Skeletal muscle satellite cell (primary cell): ENCODE measurements around the gene IER5.

Source experiments
- H3K27me3 ChIP-seq: 2 replicates; pipeline ENCODE4 v1.7.0; 2013; ENCODE audit warnings: low read length; ENCODE audit not compliant: control insufficient read depth, insufficient read depth
- H3K36me3 ChIP-seq: 2 replicates; pipeline ENCODE4 v1.7.0; 2013; ENCODE audit warnings: mild to moderate bottlenecking, control low read depth, low read length; ENCODE audit not compliant: insufficient read depth
- H3K4me1 ChIP-seq: 2 replicates; pipeline ENCODE4 v1.7.0; 2013; ENCODE audit warnings: low read length; ENCODE audit not compliant: control insufficient read depth, insufficient read depth
- H3K4me2 ChIP-seq: 2 replicates; pipeline ENCODE4 v1.7.0; 2013; ENCODE audit warnings: mild to moderate bottlenecking, low read length
- H3K4me3 ChIP-seq: 2 replicates; pipeline ENCODE4 v1.7.0; 2013; ENCODE audit warnings: low read length
- H3K9ac ChIP-seq: 2 replicates; pipeline ENCODE4 v1.7.0; 2013; ENCODE audit warnings: mild to moderate bottlenecking, low read depth, low read length, moderate library complexity
- H3K9me3 ChIP-seq: replicated peaks from 2 replicates; pipeline ENCODE4 v1.7.0; 2013; ENCODE audit warnings: mild to moderate bottlenecking, control low read depth, low read length

Gene IER5

DNA sequence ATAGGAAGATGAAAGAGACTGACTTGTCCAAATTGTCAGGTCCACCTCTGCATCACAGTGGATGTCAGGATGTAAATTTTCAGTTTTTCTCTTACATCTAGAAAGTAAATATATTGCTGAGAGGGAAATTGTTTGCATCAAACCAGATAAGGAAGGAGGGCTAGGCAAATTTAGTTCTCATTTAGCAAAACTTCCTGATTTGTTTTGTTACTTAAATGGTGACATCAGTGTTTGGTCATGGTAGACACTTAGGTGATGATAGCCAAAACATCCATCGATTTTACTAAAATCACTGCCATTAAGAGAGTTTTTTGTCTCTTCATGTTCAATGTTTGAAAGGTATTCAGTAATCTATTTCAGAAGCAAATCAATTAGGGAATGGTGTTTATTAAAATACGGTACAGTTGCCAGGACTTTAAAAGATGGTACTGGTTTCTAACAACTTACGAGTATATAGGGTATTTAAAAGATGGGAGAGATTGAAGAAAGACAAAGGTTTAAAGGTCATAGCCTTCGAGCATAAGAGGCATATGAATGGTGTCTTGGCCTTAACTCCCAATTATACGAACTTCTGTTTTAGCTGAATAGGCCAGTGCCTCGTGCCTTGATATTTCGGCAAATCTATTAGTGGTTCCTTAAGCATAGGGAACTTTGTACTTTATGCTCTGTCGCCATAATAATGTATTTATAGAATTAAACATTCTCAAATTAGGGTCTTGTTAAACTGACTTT lies 3.0 kb downstream of the IER5 start:
- H3K9ac ChIP-seq: peak overlapping the region; percentile 92
- peak overlapping the region; percentile 85 for H3K4me3 ChIP-seq
- peaks cover 59% of the 10 kb centered on the region for H3K4me1 ChIP-seq
- H3K9me3 ChIP-seq: no peaks in the 10 kb centered on the region
- H3K36me3 ChIP-seq: peaks cover 38% of the 10 kb centered on the region
- H3K4me2 ChIP-seq: peak overlapping the region; percentile 86
- H3K27me3 ChIP-seq: no peaks in the 10 kb centered on the region

DNA sequence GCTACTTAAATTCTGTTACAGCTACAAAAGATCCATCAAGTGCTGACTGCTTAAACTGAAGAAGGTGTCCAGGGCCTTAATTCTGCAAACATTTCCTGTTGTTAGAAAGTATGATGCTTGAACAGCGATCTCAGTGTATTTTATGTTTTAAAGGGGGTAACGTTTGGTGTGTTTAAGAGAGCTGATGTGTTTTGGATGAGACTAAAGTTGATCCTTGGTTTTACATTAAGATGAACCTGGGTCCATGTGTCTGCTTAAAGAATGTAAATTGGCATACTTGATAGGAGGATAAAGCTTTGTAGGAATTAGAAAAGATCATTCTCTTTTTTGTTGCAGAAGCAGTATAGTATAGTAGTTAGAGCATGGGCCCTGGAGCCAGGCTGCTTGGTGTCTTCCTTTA lies 3.6 kb downstream of the IER5 start:
- Histone ChIP-seq H3K9me3 (no peaks in the 10 kb centered on the region), H3K4me3 (peak overlapping the region; percentile 85), H3K9ac (peak overlapping the region; percentile 92), H3K36me3 (peaks cover 38% of the 10 kb centered on the region), H3K27me3 (no peaks in the 10 kb centered on the region), H3K4me2 (peak overlapping the region; percentile 86), H3K4me1 (peaks cover 64% of the 10 kb centered on the region)

DNA sequence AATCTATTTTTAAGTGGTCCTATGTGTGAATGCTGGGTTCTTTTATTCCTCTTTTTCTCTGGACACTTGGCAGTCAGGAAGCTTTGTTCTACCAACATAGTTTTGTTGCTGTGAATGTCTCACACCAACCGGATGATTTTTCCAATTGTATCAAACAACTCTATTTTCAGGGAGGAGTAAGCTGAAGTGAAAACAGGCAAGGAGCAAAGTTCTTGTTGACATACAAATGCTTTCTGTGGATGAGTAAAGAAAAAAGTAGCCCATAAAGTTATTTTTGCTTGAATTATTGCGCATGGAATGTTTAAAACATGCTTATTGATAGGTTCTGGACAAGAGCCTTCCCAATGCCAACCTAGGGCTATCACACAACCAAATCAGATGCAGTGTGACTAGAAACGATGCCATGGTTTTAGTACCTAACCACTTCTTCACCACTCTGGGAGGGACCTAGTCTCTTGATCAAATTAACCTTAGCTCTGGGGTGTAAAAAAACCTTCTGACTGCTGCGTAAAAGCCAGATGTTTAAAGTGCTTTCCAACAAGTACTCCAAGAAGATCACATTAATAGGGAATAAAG lies 4.5 kb downstream of the IER5 start:
- Histone ChIP-seq H3K9me3 (no peaks in the 10 kb centered on the region), H3K27me3 (no peaks in the 10 kb centered on the region), H3K4me2 (peak overlapping the region; percentile 86), H3K36me3 (peaks cover 38% of the 10 kb centered on the region), H3K4me1 (peaks cover 64% of the 10 kb centered on the region), H3K9ac (peak overlapping the region; percentile 45), H3K4me3 (peak overlapping the region; percentile 85)

- peaks cover 35% of the 10 kb centered on the region for H3K36me3 ChIP-seq
- peak overlapping the region; percentile 70 for H3K4me2 ChIP-seq
- peaks cover 72% of the 10 kb centered on the region for H3K4me1 ChIP-seq
- peak overlapping the region; percentile 70 for H3K9ac ChIP-seq
- H3K9me3 ChIP-seq: no peaks in the 10 kb centered on the region
- H3K27me3 ChIP-seq: no peaks in the 10 kb centered on the region
- H3K4me3 ChIP-seq: peak overlapping the region; percentile 25
Observed at GRCh38 chr1:181094416-181095212, 6.1 kb downstream of the IER5 start.

DNA sequence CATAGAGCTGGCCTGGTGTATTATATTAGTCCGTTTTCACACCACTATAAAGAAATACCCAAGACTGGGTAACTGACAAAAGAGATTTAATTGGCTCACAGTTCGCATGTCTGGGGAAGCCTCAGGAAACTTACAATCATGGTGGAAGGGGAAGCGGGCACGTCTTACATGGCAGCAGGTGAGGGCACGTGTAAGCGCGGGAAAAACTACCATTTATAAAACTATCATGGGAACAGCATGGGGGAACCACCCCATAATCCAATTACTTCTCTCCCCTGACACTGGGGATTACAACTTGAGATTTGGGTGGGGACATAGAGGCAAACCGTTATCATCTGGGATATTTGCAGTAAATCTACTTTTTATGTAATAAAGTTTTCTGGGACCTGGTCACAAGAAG lies 6.8 kb downstream of the IER5 start:
- H3K4me3 ChIP-seq: peak overlapping the region; percentile 56
- H3K4me1 ChIP-seq: peaks cover 78% of the 10 kb centered on the region
- H3K9me3 ChIP-seq: no peaks in the 10 kb centered on the region
- H3K27me3 ChIP-seq: no peaks in the 10 kb centered on the region
- peaks cover 29% of the 10 kb centered on the region for H3K36me3 ChIP-seq
- H3K9ac ChIP-seq: peak overlapping the region; percentile 70
- H3K4me2 ChIP-seq: peak overlapping the region; percentile 70

- H3K9ac ChIP-seq: peak overlapping the region; percentile 70
- H3K4me3 ChIP-seq: peak overlapping the region; percentile 56
- H3K36me3 ChIP-seq: peaks cover 24% of the 10 kb centered on the region
- H3K9me3 ChIP-seq: no peaks in the 10 kb centered on the region
- peak overlapping the region; percentile 70 for H3K4me2 ChIP-seq
- peaks cover 84% of the 10 kb centered on the region for H3K4me1 ChIP-seq
- H3K27me3 ChIP-seq: no peaks in the 10 kb centered on the region
Observed at GRCh38 chr1:181095763-181096184, 7.3 kb downstream of the IER5 start.

DNA sequence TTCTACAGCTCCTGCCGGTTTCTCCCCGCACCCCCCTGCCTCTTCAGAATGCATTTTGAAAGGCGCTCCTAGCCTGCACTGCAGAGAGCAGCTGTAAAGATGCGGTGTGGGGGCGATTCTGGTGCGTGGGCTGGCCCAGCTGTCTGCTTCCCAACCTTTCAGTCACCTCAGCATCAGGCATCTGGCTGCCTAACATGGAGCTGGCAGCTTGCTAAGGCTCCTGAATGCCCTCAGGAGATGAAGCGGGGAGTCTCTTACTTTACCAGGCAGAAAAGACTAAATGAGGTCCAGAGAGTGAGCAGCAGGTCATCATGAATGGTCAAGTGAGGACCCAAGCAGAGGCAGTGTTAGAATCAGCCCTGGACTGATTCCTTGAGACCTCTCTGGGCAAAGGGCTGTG lies 8.7 kb downstream of the IER5 start:
- Histone ChIP-seq H3K9ac (peak overlapping the region; percentile 68), H3K27me3 (no peaks in the 10 kb centered on the region), H3K4me1 (peaks cover 90% of the 10 kb centered on the region), H3K36me3 (peaks cover 9% of the 10 kb centered on the region), H3K4me2 (peak overlapping the region; percentile 70), H3K4me3 (peak overlapping the region; percentile 54), H3K9me3 (no peaks in the 10 kb centered on the region)

DNA sequence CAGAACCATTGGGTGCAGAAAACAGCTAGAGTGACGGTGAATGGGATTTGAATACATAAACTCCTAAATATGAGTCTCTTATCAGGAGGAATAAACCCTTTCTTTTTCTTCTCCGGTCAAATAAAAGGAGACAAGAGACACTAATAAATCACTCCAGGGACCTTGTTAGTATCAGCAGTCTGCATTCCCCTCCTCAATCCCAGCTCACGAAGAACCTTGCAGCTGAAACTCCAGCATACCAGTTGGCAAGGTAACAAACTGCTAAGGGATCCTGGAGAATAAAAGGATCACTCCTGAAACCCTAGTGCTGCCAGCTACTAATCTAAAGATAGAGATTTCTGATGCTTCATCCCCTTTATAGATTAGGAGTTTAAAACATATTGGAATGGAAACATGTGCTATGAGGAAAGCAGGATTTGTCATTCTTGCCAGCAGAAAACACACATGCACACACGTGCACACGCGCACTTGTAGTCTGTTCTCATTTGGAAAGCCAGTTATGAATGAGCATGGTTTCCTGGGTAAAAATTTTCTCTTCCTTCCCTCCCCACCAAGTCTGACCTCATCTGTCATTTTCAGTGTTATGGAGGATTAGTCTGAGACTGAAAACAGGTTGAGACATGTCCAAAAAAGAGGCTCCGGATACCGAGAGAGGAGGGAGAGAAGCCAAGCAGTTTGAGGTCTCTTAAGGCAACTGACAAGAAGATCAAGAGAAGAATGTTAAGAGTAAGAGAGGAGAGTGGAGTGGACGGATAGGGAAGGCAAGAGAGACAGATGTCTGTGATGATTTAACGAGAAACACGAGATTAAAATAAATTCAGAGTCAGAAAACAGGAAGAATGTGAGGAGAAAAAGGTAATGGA lies 10.9 kb downstream of the IER5 start:
- H3K27me3 ChIP-seq: no peaks in the 10 kb centered on the region
- peak overlapping the region; percentile 32 for H3K9ac ChIP-seq
- H3K9me3 ChIP-seq: no peaks in the 10 kb centered on the region
- no peaks in the 10 kb centered on the region for H3K36me3 ChIP-seq
- H3K4me1 ChIP-seq: peaks cover 94% of the 10 kb centered on the region
- H3K4me3 ChIP-seq: peak overlapping the region; percentile 15
- peak overlapping the region; percentile 44 for H3K4me2 ChIP-seq

- Histone ChIP-seq H3K4me2 (peak overlapping the region; percentile 59), H3K9ac (peak overlapping the region; percentile 32), H3K36me3 (no peaks in the 10 kb centered on the region), H3K4me3 (peak overlapping the region; percentile 47), H3K27me3 (no peaks in the 10 kb centered on the region), H3K4me1 (peaks cover 90% of the 10 kb centered on the region), H3K9me3 (no peaks in the 10 kb centered on the region)
Observed at GRCh38 chr1:181100015-181100905, 11.8 kb downstream of the IER5 start.

DNA sequence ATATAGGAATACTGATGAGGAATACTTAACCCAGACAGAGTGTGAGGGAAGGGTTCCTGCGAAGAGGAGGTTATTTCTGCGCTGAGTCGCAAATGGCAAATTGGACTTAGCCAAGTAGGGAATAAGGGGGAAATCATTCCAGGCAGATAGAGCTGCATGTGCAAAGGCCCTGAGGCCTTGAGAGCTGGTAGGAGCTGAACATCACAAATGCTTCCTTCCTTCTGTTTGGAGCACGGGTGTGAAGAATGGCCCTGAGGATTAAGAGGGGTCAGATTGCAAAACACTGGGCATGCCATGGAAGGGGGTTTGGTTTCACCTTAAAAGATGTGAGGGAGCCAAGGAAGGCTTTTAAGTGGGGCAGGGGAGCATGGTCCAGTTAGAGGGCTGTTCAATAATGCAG lies 12.4 kb downstream of the IER5 start:
- Histone ChIP-seq H3K36me3 (no peaks in the 10 kb centered on the region), H3K27me3 (no peaks in the 10 kb centered on the region), H3K4me1 (peaks cover 88% of the 10 kb centered on the region), H3K4me3 (peak overlapping the region; percentile 47), H3K9ac (peak overlapping the region; percentile 25), H3K4me2 (peak overlapping the region; percentile 59), H3K9me3 (no peaks in the 10 kb centered on the region)
